Right lobe of liver (tissue), 6 donors: Measurements from ENCODE around the gene SNTB2. TPM values are rescaled to one million over a fixed set of nuclear protein-coding genes. Genes with fewer than 3 reads are reported as not detected.

Source experiments
- ATAC-seq, 4 donors: fragments of 200-7000 bp; cut with Tn5 transposase; one replicate each; pipeline ENCODE4 v1.9.1; 2020; ENCODE audit warnings: mild to moderate bottlenecking in 4 of 4, moderate library complexity in 4 of 4
- DNase-seq, 3 donors: peaks; one replicate each; pipeline ENCODE4 v3.0.0-alpha.2; 2020
- H3K27ac ChIP-seq, 3 donors: fragments of 200-600 bp; one replicate each; pipeline ENCODE4 v1.8.0; 2022
- H3K27me3 ChIP-seq, 2 donors: fragments of 200-600 bp; one replicate each; pipeline ENCODE4 v1.8.0; 2022
- H3K36me3 ChIP-seq, 4 donors: fragments of 200-600 bp; sonication (generic) in 1 of 4; one replicate each; pipeline versions ENCODE4 v1.5.1 to v1.8.0; 2017 to 2022; ENCODE audit warnings: control low read depth in 1 of 4
- H3K4me1 ChIP-seq, 4 donors: fragments of 200-600 bp; sonication (generic) in 1 of 4; one replicate each; pipeline versions ENCODE4 v1.5.1 to v1.8.0; 2017 to 2022; ENCODE audit warnings: control low read depth in 1 of 4
- H3K4me3 ChIP-seq, 3 donors: fragments of 200-600 bp; one replicate each; pipeline ENCODE4 v1.8.0; 2022
- H3K9me3 ChIP-seq, 4 donors: fragments of 200-600 bp; sonication (generic) in 1 of 4; one replicate each; pipeline versions ENCODE4 v1.5.1 to v1.8.0; 2017 to 2022; ENCODE audit warnings: control low read depth in 1 of 4
- POLR2A ChIP-seq: fragments of 450-650 bp; IDR thresholded peaks from one replicate; pipeline ENCODE4 v1.6.1; 2017; ENCODE audit warnings: antibody characterized with exemption, mild to moderate bottlenecking
- WGBS: methylation state at CpG from one replicate; pipeline ENCODE4 v1.1.6; 2018; ENCODE audit warnings: low coverage, low lambda C conversion rate; ENCODE audit not compliant: insufficient coverage; ENCODE audit errors: missing lambda C conversion rate; 5-methylcytosine and 5-hydroxymethylcytosine counted together
- intact Hi-C, 2 donors: fragments of 100-400 bp; cut with DNase I; formaldehyde crosslinking; loops; one replicate each; pipeline versions ENCODE4 v1.11.2 to v1.14.1; 2022
- total RNA-seq, 6 experiments: library from RNA; depleted of rRNA in 2 of 6; stranded (reverse); fragments of >200 nt in 2 of 6; fragmentation: NEBNext Ultra II Directional in 3 of 6; extraction: Animal tissue kit (Norgen Biotek cat#: 25700) in 3 of 6; gene quantifications; one replicate each; pipeline versions ENCODE4 v1.1.0 to v1.2.4, GENCODE V29; 2016 to 2023
- TF ChIP-seq, protein P1 (sequence below), 4 donors: fragments of 200-600 bp in 3 of 4; fragments of 450-650 bp in 1 of 4; IDR thresholded peaks; one replicate each; pipeline versions ENCODE4 v1.5.1 to v1.8.0; 2016 to 2022; ENCODE audit warnings: antibody characterized with exemption in 4 of 4, mild to moderate bottlenecking in 2 of 4
- donor health status: DM: no; HTN: yes; CAD: no.
- donor health status: DM: no; HTN: no; CAD: no.
- donor health status: DM: no; HTN: no; CAD: no.
- donor health status: DM: no; HTN: yes; CAD: no.
- donor health status: DM: no; HTN: yes; CAD: no.

SNTB2 gene
- total RNA-seq, 6 experiments from 2014 or later = 7.5 to 13.9 (median 10.6) TPM

DNA sequence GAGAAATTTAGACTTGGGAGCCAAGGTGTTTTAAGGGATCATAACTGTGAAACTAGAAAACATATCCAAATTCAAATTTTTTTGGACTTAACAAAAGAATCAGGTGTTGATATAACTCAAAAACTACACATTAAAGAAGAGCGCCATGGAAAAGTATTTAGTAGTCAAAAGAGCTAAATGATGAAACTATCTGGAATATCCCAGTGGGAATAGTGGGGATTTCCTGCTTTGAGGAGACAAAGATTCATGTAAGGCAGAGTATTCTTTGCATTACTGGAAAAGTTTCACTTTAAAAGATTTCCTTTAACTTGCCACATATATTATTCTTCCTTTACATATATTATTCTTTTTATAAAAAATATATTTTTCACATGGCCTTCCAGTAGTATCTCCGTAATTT is 83.9 kb downstream of the SNTB2 start:
- no peaks in the 10 kb centered on the region for H3K27me3 ChIP-seq
- H3K27ac ChIP-seq = no peak overlapping the region
- H3K4me1 ChIP-seq = no peaks in the 10 kb centered on the region
- intact Hi-C loops = no loop called here
- DNase-seq (no peak), ATAC-seq (no peak)
- no peaks in the 10 kb centered on the region for H3K9me3 ChIP-seq
- WGBS = 100% methylated on average over 2 of the region's 2 CpGs
- TF ChIP-seq, protein P1, sequence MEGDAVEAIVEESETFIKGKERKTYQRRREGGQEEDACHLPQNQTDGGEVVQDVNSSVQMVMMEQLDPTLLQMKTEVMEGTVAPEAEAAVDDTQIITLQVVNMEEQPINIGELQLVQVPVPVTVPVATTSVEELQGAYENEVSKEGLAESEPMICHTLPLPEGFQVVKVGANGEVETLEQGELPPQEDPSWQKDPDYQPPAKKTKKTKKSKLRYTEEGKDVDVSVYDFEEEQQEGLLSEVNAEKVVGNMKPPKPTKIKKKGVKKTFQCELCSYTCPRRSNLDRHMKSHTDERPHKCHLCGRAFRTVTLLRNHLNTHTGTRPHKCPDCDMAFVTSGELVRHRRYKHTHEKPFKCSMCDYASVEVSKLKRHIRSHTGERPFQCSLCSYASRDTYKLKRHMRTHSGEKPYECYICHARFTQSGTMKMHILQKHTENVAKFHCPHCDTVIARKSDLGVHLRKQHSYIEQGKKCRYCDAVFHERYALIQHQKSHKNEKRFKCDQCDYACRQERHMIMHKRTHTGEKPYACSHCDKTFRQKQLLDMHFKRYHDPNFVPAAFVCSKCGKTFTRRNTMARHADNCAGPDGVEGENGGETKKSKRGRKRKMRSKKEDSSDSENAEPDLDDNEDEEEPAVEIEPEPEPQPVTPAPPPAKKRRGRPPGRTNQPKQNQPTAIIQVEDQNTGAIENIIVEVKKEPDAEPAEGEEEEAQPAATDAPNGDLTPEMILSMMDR (IDR thresholded peaks at IDR 0.05) = no peak
- TF ChIP-seq POLR2A = no peak
- peaks cover 0 to 8% (median under 1%) of the 10 kb centered on the region in 4 donors for H3K36me3 ChIP-seq
- H3K4me3 ChIP-seq = no peak overlapping the region

- WGBS = 82% methylated on average over 4 of the region's 4 CpGs
- Histone ChIP-seq H3K4me3 (no peak overlapping the region), H3K27me3 (no peaks in the 10 kb centered on the region), H3K9me3 (no peaks in the 10 kb centered on the region), H3K4me1 (no peaks in the 10 kb centered on the region), H3K36me3 (peaks cover 0 to 8% (median under 1%) of the 10 kb centered on the region in 4 donors), H3K27ac (no peak overlapping the region)
- intact Hi-C loops = no loop called here
- no peak for TF ChIP-seq POLR2A
- TF ChIP-seq, protein P1 (IDR thresholded peaks at IDR 0.05) = no peak
- ATAC-seq (no peak), DNase-seq (no peak)
Observed at GRCh38 chr16:69273009-69273408, 86.0 kb downstream of the SNTB2 start.

DNA sequence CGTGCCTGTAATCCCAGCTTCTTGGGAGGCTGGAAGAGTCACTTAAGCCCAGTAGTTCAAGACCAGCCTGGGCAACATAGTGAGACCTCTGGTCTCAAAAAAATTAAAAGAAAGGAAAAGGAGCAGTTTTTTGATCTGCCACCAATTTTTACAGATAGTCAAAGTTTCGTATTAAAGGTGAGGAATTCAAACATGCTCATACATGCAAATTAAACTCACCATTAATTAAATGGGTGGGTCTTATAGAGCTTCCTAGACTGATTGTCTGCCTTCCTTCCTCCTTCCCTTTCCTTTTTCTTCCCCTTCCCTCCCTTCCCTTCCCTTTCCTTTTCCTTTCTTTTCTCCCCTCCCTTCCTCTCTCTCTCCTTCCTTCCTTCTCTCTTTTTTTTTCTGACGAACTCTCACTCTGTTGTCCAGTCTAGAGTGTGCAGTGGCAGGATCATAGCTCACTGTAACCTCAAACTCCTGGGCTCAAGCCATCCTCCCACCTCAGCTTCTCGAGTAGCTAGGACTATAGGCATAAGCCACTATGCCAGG is 87.8 kb downstream of the SNTB2 start:
- Histone ChIP-seq H3K27ac (no peak overlapping the region), H3K27me3 (no peaks in the 10 kb centered on the region), H3K36me3 (peaks cover 0 to 8% (median under 1%) of the 10 kb centered on the region in 4 donors), H3K4me1 (no peaks in the 10 kb centered on the region), H3K4me3 (no peak overlapping the region), H3K9me3 (no peaks in the 10 kb centered on the region)
- 77% methylated on average over 3 of the region's 4 CpGs for WGBS
- intact Hi-C loops = no loop called here
- no peak for DNase-seq
- TF ChIP-seq, protein P1 (IDR thresholded peaks at IDR 0.05) = no peak
- TF ChIP-seq POLR2A = no peak
- ATAC-seq = no peak

- DNase-seq = no peak
Observed at GRCh38 chr16:69276148-69277115, 89.5 kb downstream of the SNTB2 start.

More at GRCh38 chr16:69276148-69277115, 89.5 kb downstream of the SNTB2 start:
- Histone ChIP-seq H3K9me3 (no peaks in the 10 kb centered on the region), H3K4me1 (no peaks in the 10 kb centered on the region), H3K27me3 (no peaks in the 10 kb centered on the region), H3K4me3 (no peak overlapping the region), H3K27ac (no peak overlapping the region), H3K36me3 (no peaks in the 10 kb centered on the region)
- no peak for ATAC-seq
- WGBS = 75% methylated on average over 7 of the region's 7 CpGs
- intact Hi-C loops = no loop called here
- TF ChIP-seq, protein P1 (IDR thresholded peaks at IDR 0.05) = no peak
- no peak for TF ChIP-seq POLR2A
